ENCODE results near the gene MID1.

MID1 gene

GRCh38 chrX:10577853-10578252 is 42.5 kb downstream of the MID1 start:
- no peak for FAIRE-seq
- DNase-seq (ENCODE audit: low spot score), result no peak

GRCh38 chrX:10576777-10577447 is 43.5 kb downstream of the MID1 start:
- FAIRE-seq (peak; percentile 87), DNase-seq (ENCODE audit: low spot score) (peak; percentile 30)

GRCh38 chrX:10576186-10576585 is 44.2 kb downstream of the MID1 start:
- FAIRE-seq, result peak; percentile 66

GRCh38 chrX:10574663-10575062 is 45.7 kb downstream of the MID1 start:
- no peak for DNase-seq (ENCODE audit: low spot score)
- peak; percentile 89 for FAIRE-seq

More at GRCh38 chrX:10576186-10576585, 44.2 kb downstream of the MID1 start:
- no peak for DNase-seq (ENCODE audit: low spot score)

- DNase-seq (ENCODE audit: low spot score), result no peak
Observed at GRCh38 chrX:10571260-10571659, 49.1 kb downstream of the MID1 start.

GRCh38 chrX:10570601-10571000 is 49.8 kb downstream of the MID1 start:
- FAIRE-seq (no peak), DNase-seq (ENCODE audit: low spot score) (no peak)

More at GRCh38 chrX:10571260-10571659, 49.1 kb downstream of the MID1 start:
- FAIRE-seq, result no peak

- DNase-seq (ENCODE audit: low spot score), result no peak
- FAIRE-seq, result no peak
Observed at GRCh38 chrX:10569946-10570345, 50.4 kb downstream of the MID1 start.

- DNase-seq (ENCODE audit: low spot score) (no peak), FAIRE-seq (no peak)
Observed at GRCh38 chrX:10568428-10568827, 52.0 kb downstream of the MID1 start.

- FAIRE-seq (no peak), DNase-seq (ENCODE audit: low spot score) (no peak)
Observed at GRCh38 chrX:10567136-10567535, 53.2 kb downstream of the MID1 start.

GRCh38 chrX:10566716-10567097 is 53.7 kb downstream of the MID1 start:
- FAIRE-seq (peak; percentile 75), DNase-seq (ENCODE audit: low spot score) (peak; percentile 69)

- DNase-seq (ENCODE audit: low spot score), result no peak
- FAIRE-seq, result no peak
Observed at GRCh38 chrX:10564484-10564883, 55.9 kb downstream of the MID1 start.

GRCh38 chrX:10557166-10557565 is 63.2 kb downstream of the MID1 start:
- FAIRE-seq (no peak), DNase-seq (ENCODE audit: low spot score) (no peak)

- no peak for DNase-seq (ENCODE audit: low spot score)
- no peak for FAIRE-seq
Observed at GRCh38 chrX:10556405-10556804, 64.0 kb downstream of the MID1 start.

- no peak for FAIRE-seq
- DNase-seq (ENCODE audit: low spot score), result no peak
Observed at GRCh38 chrX:10555846-10556245, 64.5 kb downstream of the MID1 start.

GRCh38 chrX:10554612-10555270 is 65.6 kb downstream of the MID1 start:
- DNase-seq (ENCODE audit: low spot score) (no peak), FAIRE-seq (no peak)

GRCh38 chrX:10549280-10549679 is 71.1 kb downstream of the MID1 start:
- no peak for FAIRE-seq

GRCh38 chrX:10548688-10549087 is 71.7 kb downstream of the MID1 start:
- DNase-seq (ENCODE audit: low spot score) (no peak), FAIRE-seq (no peak)

More at GRCh38 chrX:10549280-10549679, 71.1 kb downstream of the MID1 start:
- no peak for DNase-seq (ENCODE audit: low spot score)

GRCh38 chrX:10545882-10546281 is 74.5 kb downstream of the MID1 start:
- no peak for FAIRE-seq
- no peak for DNase-seq (ENCODE audit: low spot score)

- DNase-seq (ENCODE audit: low spot score), result no peak
- FAIRE-seq, result no peak
Observed at GRCh38 chrX:10542586-10542985, 77.8 kb downstream of the MID1 start.

GRCh38 chrX:10538831-10539230 is 81.6 kb downstream of the MID1 start:
- FAIRE-seq (no peak), DNase-seq (ENCODE audit: low spot score) (no peak)

- FAIRE-seq, result no peak
- DNase-seq (ENCODE audit: low spot score), result no peak
Observed at GRCh38 chrX:10537308-10537707, 83.1 kb downstream of the MID1 start.

GRCh38 chrX:10536744-10537143 is 83.6 kb downstream of the MID1 start:
- FAIRE-seq (no peak), DNase-seq (ENCODE audit: low spot score) (no peak)

GRCh38 chrX:10534611-10535010 is 85.8 kb downstream of the MID1 start:
- DNase-seq (ENCODE audit: low spot score), result no peak
- no peak for FAIRE-seq
